ENCODE data around the gene ADGRB3. TPM values are rescaled to one million over a fixed set of nuclear protein-coding genes. Genes with fewer than 3 reads are reported as not detected.
"Not testable (repeated sequence)": the region's sequence is repeated elsewhere in the genome, so short reads cannot be mapped to it uniquely, and the experiment has no call there.

Gene ADGRB3
- total and polyA plus RNA-seq, 8 donors, result 0.19 to 16.0 (median 0.61) TPM; not detected in 1

DNA sequence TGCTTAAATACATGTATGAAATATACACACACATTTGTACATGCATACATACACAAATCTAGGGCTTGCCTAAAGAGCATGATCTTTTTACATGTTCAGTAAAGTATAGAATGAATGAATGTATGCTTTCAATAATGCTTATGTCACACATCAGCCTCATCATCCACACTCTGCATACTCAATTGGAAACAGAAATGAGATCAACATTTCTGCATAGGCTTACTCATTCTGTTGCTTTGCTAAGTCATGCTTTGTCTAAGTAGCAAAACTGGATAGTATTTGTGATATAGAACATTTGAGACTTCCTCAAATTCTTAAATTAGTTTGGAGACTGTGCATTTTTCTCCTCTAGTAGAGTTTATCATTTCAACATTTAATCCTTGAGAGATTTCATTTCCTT is 343.3 kb downstream of the ADGRB3 start:
- H3K4me1 ChIP-seq, result no peaks in the 10 kb centered on the region
- no peaks in the 10 kb centered on the region for H3K36me3 ChIP-seq
- no peaks in the 10 kb centered on the region for H3K27me3 ChIP-seq
- TF ChIP-seq POLR2A (IDR thresholded peaks at IDR 0.05), result no peak
- TF ChIP-seq, protein P1, sequence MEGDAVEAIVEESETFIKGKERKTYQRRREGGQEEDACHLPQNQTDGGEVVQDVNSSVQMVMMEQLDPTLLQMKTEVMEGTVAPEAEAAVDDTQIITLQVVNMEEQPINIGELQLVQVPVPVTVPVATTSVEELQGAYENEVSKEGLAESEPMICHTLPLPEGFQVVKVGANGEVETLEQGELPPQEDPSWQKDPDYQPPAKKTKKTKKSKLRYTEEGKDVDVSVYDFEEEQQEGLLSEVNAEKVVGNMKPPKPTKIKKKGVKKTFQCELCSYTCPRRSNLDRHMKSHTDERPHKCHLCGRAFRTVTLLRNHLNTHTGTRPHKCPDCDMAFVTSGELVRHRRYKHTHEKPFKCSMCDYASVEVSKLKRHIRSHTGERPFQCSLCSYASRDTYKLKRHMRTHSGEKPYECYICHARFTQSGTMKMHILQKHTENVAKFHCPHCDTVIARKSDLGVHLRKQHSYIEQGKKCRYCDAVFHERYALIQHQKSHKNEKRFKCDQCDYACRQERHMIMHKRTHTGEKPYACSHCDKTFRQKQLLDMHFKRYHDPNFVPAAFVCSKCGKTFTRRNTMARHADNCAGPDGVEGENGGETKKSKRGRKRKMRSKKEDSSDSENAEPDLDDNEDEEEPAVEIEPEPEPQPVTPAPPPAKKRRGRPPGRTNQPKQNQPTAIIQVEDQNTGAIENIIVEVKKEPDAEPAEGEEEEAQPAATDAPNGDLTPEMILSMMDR (IDR thresholded peaks at IDR 0.05), result no peak
- TF ChIP-seq POLR2AphosphoS5 (IDR thresholded peaks at IDR 0.05), result no peak
- no peak for TF ChIP-seq EP300 (IDR thresholded peaks at IDR 0.05)
- intact Hi-C loops (cut with DNase I; ENCODE audit: low total_unique reads), result no loop called here
- no peak for DNase-seq
- H3K9me3 ChIP-seq, result no peaks in the 10 kb centered on the region
- no peak overlapping the region for H3K4me3 ChIP-seq
- H3K27ac ChIP-seq, result no peak overlapping the region

DNA sequence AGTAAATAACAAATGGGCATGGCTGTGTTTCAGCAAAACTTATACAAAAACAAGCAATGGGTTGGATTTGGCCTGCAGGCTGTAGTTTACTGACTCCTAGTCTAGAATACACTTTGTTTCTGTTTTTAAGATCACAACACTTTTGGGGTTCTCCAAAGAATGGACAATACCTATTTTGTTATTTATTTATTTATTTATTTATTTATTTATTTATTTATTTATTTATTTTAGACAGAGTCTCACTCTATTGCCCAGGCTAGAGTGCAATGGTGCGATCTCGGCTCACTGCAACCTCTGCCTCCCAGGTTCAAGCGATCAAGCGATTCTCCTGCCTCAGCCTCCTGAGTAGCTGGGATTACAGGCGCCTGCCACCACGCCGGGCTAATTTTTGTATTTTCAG is 346.6 kb downstream of the ADGRB3 start:
- DNase-seq; H3K27me3 ChIP-seq; intact Hi-C loops (cut with DNase I; ENCODE audit: low total_unique reads); H3K36me3 ChIP-seq; H3K9me3 ChIP-seq; H3K27ac ChIP-seq; H3K4me1 ChIP-seq; H3K4me3 ChIP-seq: not testable (repeated sequence)
- 93 to 96% (median 95%) methylated on average over 6 to 7 of the region's 7 CpGs for WGBS, 5 donors

DNA sequence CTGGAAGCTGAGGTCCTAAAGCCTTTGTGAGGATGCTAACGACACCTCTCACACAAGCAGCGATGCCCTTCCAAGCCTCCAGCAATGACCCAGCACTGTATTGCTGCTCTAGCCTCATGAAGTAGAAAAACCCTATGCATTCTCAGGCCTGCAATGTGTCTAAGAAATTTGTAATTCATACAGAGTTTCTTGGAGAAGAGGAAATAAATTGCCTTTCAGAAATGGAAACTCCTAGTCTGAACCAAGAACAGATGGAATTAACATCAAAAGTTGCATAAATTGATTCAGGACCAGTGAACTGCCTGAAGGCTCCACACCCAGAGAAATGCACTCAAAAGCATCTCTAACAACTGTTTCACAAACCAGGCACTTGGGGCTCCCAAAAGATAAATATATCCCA is 353.6 kb downstream of the ADGRB3 start:
- Histone ChIP-seq H3K27ac (no peak overlapping the region), H3K9me3 (no peaks in the 10 kb centered on the region), H3K4me3 (no peak overlapping the region), H3K4me1 (no peaks in the 10 kb centered on the region), H3K36me3 (no peaks in the 10 kb centered on the region), H3K27me3 (no peaks in the 10 kb centered on the region)
- intact Hi-C loops (cut with DNase I; ENCODE audit: low total_unique reads), result no loop called here
- TF ChIP-seq EP300 (IDR thresholded peaks at IDR 0.05) (no peak), POLR2A (IDR thresholded peaks at IDR 0.05) (no peak), POLR2AphosphoS5 (IDR thresholded peaks at IDR 0.05) (no peak)
- TF ChIP-seq, protein P1 (IDR thresholded peaks at IDR 0.05), result no peak
- 89 to 100% (median 96%) methylated on average over 2 of the region's 2 CpGs for WGBS, 5 donors
- DNase-seq, result no peak

DNA sequence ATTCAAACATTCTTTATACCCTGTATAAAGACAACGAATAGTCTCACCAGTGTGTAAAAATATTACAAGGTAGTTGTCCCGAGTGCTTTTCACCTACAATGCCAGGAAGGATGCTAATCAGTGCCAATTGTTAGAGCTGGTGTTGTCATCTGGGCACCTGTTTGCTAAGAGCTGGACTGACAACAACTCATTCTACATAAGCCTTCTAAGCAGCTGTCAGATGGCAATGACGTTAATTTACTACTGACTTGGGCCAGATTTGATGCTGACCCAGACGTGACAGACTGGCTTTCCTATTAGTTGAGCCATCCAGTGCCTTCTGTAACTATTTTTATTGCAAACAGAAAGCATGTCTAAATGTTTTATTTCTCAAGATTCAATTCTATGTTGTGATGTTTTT is 355.2 kb downstream of the ADGRB3 start:
- TF ChIP-seq EP300 (IDR thresholded peaks at IDR 0.05) (no peak), POLR2AphosphoS5 (IDR thresholded peaks at IDR 0.05) (no peak), POLR2A (IDR thresholded peaks at IDR 0.05) (no peak)
- TF ChIP-seq, protein P1 (IDR thresholded peaks at IDR 0.05), result no peak
- no peaks in the 10 kb centered on the region for H3K4me1 ChIP-seq
- no peaks in the 10 kb centered on the region for H3K9me3 ChIP-seq
- no peaks in the 10 kb centered on the region for H3K36me3 ChIP-seq
- intact Hi-C loops (cut with DNase I; ENCODE audit: low total_unique reads), result no loop called here
- no peak overlapping the region for H3K4me3 ChIP-seq
- 55 to 66% (median 58%) methylated on average over 4 of the region's 4 CpGs for WGBS, 5 donors
- DNase-seq, result no peak
- no peak overlapping the region for H3K27ac ChIP-seq
- H3K27me3 ChIP-seq, result no peaks in the 10 kb centered on the region

DNA sequence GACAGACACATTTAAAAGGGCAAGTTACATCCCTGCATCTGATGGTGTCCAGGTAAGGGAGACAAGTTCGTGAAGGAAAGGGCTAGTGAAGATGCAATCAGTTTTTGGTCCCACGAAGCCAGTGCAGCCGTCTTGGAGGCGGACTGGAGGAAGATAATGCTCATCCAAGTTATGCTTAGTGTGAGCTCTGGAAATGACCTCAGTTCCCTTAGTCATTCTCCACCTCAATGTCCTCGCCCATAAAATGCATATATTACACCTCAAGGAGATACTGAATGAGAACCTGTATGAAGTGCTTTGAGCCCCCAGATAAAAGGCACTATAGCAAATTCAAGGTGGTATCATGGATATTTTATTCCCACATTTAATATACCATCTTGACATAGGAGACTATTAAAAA is 358.8 kb downstream of the ADGRB3 start:
- H3K27me3 ChIP-seq, result no peaks in the 10 kb centered on the region
- H3K4me3 ChIP-seq, result no peak overlapping the region
- H3K36me3 ChIP-seq, result no peaks in the 10 kb centered on the region
- H3K4me1 ChIP-seq, result no peaks in the 10 kb centered on the region
- no peaks in the 10 kb centered on the region for H3K9me3 ChIP-seq
- TF ChIP-seq POLR2A (IDR thresholded peaks at IDR 0.05) (no peak), POLR2AphosphoS5 (IDR thresholded peaks at IDR 0.05) (no peak), EP300 (IDR thresholded peaks at IDR 0.05) (no peak)
- TF ChIP-seq, protein P1 (IDR thresholded peaks at IDR 0.05), result no peak
- intact Hi-C loops (cut with DNase I; ENCODE audit: low total_unique reads), result no loop called here
- DNase-seq, result no peak
- H3K27ac ChIP-seq, result no peak overlapping the region
- 61 to 83% (median 75%) methylated on average over 5 of the region's 5 CpGs for WGBS, 5 donors
